Neural progenitor cell (in vitro differentiated cells): ENCODE measurements around the gene THAP4.

Experiments used
- EZH2 ChIP-seq: fragments of 200-600 bp; sonication (generic); IDR thresholded peaks from 2 replicates; pipeline ENCODE4 v1.6.1; 2017; ENCODE audit warnings: antibody characterized with exemption, mild to moderate bottlenecking, moderate library complexity
- TF ChIP-seq, protein P1 (sequence below): fragments of 200-600 bp; sonication (generic); IDR thresholded peaks from 2 replicates; pipeline ENCODE4 v1.5.1; 2017; ENCODE audit warnings: antibody characterized with exemption, mild to moderate bottlenecking

DNA sequence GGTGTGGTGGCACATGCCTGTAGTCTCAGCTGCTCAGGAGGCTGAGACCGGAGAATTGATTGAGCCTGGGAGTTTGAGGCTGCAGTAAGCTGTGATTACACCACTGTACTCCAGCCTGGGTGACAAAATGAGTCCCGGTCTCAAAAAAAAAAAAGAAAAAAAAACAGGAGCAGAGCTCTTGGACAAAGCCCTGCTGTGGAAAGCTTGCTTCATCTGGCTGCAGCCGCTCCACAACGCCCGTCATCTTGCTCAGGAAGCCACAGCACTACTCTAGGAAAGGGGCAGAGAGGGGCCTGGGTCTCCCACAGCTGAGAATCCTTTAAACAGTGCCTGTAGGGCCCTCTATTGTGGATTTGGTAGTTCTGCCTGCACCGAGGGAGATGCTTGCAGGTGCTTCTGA is 11.5 kb upstream of the THAP4 start:
- TF ChIP-seq, protein P1, sequence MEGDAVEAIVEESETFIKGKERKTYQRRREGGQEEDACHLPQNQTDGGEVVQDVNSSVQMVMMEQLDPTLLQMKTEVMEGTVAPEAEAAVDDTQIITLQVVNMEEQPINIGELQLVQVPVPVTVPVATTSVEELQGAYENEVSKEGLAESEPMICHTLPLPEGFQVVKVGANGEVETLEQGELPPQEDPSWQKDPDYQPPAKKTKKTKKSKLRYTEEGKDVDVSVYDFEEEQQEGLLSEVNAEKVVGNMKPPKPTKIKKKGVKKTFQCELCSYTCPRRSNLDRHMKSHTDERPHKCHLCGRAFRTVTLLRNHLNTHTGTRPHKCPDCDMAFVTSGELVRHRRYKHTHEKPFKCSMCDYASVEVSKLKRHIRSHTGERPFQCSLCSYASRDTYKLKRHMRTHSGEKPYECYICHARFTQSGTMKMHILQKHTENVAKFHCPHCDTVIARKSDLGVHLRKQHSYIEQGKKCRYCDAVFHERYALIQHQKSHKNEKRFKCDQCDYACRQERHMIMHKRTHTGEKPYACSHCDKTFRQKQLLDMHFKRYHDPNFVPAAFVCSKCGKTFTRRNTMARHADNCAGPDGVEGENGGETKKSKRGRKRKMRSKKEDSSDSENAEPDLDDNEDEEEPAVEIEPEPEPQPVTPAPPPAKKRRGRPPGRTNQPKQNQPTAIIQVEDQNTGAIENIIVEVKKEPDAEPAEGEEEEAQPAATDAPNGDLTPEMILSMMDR, result no peak
- no peak for TF ChIP-seq EZH2
